HG03442 (cell line): ENCODE measurements around the gene SP8.

Experiments
- ATAC-seq: cut with Tn5 transposase; IDR thresholded peaks from one replicate; pipeline ENCODE4 v1.9.1; 2021; ENCODE audit warnings: mild to moderate bottlenecking, moderate library complexity; ENCODE audit not compliant: unreplicated experiment

The SP8 gene

DNA sequence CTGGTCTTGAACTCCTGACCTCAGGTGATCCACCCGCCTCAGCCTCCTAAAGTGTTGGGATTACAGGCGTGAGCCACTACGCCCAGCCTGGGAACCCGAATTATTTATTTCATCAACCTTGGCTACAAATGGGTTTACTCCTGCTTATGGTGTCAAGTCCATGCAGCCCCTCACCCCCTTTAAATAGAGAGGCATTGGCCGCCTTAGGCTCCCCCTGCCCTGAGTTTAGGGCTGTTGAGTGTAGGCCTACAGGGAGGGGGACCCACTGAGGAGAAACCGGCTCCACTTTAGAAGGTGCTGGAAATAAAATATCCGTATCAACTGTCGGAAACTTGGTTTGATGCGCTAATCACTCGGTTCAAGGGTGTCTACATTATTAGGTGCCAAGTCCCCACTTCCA, 8.7 kb upstream of the SP8 start:
- ATAC-seq, result no peak

DNA sequence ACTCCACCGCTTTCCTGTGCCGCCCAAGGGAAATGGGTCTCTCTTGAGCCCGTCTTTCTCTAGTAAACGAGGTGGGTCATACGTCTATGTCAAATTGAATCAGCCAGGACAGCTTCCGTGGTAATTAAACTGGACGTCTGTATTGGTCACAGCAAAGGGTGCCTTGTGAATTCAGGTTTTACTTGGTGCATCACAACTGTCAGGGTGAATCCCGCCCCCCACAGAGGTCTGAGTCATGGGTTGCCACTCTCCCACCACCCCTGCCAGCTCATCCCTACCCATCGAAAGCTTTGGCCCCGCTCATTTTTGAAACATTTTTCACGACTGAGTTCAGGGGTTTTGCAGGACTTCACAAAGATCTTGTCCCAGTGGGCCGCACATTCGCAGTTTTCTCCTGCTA, 8.0 kb upstream of the SP8 start:
- no peak for ATAC-seq

DNA sequence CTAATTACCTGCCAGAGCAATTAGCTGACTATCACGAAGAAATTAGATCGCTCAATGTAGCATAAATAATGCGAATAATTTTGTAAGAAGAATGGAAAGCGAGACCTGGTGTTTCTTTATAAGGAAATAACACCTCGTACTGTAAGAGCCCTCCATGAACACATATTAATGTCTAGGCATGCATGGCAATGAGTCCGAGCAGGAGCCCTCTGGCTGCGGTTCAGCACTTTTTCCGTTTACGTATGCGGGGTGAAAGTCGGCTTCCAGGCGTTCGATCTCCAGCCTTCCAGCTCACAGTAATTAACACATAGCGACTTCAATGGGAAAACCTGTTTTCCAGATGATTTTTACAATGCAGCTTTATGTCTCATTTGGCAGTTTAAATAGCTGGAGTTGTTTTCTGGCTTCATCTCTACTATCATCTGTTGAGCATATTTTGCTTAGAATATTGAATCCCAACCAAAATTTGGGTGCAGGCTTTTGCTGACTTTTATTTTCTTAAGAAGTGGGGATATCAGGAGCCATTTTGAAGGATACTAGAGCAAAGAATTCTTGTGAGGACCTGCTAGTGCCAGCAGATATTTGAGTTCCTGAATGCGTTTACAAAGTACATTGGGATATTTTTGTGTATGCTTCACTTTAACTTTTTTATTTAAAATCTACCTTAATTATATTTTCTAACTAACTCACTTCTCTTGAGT, 7.2 kb upstream of the SP8 start:
- no peak for ATAC-seq

DNA sequence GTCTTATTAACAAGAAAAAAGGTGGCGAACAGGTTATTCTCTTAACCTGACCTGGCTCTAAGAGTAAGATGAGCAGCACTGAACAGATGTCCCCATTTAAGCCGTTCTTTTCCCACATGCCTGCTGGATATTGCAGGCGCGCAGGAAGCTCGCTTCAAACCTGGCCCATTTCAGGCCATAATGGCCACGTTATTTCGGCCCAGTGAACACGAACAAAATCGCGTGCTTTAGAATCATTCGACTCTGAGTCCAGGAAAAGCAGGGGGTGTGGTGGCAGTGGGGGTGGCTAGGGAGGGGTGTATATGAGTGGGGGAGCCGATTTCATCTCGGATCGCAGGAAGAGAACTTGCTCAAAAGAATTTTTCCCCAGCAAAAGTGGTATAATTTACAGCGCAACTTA, 6.6 kb upstream of the SP8 start:
- no peak for ATAC-seq

DNA sequence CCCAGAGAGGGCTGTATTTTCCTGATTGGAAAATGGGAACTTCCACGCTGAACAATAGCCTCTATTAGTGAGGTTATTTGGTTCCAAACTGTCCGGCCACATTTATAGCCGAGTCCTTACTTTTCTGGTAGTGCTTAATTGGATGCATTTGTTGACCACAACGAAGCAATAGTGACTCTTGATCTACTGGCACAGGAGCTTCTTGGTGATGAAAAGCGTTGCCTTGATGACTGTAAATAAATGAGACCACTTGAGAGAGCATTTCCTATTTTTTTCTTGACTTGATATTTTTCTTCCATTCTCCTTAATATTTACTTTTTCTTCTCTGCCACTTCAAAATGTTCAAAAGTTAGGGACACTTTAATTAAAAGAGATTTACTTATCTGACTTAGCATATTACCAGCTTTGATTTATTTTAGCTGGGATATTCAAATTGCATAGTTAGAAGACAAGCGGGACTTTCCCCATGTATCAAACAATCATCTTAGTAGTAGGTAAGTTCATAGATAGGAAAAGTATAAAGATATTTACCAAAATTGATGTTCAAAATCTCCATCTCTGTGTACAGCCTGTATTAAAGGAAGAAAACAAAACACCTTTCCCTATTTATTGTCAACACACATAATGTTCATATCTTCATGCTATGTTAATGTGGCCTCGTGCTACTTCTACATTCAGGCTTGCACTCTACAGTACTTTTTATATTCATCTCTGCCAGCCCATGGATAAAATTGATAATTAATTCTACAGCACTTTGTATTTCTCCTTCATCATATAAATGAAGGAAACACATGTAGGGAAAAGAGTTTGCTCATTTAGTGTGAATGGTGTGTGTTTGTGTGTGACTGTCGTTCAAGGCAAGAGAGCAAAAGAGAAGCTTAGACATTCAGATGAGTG, 5.1 kb upstream of the SP8 start:
- ATAC-seq, result no peak

DNA sequence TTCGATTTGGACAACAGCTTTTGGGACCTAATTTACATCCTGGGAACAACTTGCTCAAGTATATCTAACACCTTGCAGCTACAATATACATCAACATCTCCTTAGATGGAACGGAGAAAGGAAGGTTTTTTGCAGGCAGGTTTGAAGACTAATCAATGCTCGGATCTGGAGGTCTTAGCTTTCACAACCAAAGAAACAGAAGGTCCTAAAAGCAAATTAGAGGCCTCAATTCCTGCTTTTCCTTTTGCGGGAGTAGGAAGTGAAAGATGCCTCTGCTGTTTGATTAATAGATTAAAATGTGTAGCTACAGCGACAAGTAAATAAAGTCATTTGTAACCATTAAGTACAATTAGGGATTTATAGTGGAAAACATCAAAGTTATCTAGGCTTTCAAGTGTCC, 3.7 kb upstream of the SP8 start:
- ATAC-seq, result no peak

DNA sequence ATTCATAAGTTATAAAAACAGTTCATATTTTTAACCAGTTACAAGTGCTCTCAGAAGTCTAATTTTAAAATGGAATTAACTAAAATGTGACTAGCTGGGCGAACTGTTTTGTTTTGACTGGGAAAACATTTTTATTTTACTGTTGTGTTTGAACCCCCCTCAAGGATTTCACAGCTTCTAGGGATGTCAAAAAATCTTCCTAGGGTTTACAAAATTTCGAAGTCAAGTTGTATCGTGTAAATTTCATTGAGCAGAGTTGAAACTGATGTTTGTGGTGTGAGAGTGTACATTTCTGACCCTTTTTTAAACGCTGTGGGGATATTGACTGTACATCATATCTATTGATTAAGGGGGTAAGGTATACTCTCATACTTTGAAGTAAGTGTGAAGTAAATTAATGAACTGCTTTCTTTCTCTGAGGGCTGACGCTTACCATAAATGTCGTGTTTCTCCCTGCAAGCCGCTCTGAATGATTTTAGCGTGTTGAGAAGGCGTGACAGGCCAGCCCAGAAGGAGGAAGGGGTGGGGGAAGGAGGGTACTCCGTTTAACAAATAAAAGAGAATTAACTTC, 1.8 kb upstream of the SP8 start:
- ATAC-seq, result no peak

DNA sequence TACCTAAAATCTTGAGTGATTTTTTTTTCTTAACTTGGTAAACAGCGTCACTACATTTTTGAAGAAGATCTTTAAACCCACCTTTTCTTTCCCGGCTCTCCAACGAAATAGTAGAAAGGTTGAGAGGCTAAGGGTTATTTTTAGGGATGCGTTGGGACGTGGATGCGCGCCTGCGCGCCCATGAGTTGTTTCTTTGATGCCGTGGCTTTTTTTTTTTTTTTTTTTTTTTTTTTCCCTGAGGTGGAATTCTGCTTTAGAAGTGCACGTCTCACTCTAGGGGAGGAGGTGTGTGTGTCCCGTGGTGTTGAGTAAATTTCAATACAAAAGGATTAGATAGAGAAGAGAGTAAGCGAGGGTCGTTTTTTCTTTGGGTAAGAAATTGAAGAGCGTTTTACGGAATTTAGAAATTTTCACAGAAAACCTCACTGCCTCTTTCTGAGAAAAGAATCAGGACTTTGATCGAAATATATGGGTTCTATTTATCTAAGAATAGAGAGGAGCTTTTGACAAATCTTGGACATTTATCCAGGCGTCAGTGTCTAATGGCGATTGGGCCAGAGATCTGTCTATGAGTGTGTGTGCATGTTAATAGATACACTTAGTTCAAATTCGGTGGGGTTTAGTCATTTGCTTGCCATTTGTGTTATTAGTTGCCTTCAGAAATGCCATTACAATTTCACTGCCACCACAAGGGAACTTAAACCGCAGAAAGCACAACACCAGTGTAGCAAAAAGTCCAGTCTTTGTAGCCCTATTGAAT, 1.2 kb upstream of the SP8 start:
- no peak for ATAC-seq

DNA sequence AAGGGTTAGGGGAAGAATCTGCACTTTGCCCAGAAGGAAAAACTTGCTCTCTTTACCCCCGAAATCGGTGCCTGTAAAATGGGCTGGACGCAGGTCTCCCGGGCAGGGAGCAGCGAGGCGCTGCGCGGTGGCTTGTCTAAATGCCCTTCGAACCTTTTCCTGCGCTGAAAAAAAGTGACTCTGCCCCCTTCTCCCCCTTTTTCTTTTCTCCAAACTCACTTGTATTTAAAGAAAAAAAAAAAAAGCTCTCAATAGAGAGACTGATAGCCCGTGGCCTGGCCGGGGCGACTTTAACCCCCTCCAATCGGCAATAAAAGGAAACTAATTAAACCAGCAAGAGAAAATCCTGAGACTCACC, 286 bp downstream of the SP8 start:
- no peak for ATAC-seq

DNA sequence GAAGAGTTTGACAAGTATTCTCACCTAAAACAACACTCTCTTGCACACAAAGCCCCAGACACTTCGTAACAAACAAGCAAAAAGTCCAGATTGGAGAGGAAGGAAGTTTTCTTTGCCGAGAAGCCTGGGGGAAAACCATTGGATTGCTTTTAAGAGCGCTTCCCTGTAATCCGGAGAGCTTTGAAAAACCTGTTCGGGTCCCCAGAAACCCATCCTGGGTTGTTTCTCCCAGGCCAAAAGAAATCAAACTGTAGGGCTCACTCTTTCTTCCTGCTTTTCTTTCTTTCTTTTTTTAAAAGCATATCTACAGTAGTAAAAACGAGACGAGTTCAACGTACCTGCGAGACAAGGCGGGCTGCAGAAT, 655 bp downstream of the SP8 start:
- no peak for ATAC-seq

DNA sequence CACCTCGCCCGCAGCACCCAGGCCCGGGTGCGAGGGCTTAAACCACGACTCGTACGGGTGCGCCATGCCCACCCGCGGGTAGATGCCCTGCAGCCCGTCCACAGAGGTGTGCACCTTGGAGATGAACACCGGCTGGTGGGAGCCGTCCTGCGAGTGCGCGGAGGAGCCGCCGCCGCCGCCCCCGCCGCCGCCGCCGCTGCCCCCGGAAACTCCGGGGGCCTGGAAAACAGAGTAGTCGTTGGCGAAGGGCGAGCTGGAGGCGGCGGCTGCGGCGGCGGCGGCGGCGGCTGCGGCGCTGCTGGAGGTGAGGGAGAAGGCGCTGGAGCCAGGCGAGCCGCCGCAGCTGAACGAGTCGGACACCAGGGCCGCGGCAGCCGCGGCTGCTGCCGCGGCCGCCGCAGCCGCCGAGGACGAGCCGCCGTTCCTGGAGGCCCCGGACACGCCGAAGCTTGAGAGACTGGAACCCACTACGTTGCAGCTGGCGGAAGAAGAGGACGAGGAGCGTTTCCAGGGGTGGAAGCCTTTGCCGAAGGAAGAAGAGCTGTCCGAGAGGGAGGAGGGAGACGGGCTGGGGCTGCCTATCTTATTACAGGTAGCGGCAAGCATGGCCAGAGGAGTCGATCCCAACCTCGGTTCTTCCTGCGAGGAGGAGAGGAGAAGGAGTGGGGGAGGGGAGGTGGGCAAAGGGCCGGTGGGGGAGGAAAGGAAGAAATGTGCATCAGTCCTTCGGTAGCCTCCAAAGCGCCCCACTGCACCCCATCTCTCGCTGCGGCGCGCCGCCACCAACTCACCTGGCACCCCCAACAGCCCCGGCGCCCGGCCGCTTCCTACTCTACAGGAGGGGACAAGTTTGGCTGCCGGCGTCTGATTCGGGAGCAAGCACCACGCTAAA, 1.3 kb downstream of the SP8 start:
- ATAC-seq, result no peak

DNA sequence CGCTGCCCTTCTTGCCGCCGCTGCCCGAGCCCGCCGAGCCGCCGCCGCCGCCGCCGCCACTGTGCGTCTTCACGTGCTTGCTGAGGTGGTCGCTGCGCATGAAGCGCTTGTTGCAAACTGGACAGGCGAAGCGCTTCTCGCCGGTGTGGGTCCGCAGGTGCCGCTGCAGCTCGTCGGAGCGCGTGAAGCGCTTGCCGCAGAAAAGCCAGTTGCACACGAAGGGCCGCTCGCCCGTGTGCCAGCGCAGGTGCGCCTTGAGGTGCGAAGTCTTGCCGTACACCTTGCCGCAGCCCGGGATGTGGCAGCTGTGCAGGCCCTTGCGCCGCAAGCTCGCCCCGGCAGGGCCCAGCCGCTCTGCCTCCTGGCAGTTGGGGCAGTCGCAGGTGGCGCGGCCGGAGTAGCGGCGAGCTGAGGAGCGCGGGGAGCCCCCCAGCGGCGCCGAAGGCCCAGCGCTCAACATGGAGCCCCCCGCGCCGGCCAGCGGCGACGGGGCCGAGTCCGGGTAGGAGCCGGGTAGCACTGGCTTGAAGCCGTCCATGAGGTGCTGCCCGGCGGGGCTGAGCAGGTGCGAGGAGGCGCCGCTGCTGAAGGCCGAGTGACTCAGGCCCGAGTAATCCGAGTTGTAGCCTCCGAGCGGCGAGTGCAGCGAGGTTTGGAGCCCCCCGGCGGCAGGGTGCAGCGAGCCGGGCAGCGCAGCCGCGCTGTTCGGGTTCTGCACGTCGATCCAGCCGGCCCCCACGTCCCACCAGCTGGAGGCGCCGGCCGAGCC, 2.1 kb downstream of the SP8 start:
- ATAC-seq, result no peak

DNA sequence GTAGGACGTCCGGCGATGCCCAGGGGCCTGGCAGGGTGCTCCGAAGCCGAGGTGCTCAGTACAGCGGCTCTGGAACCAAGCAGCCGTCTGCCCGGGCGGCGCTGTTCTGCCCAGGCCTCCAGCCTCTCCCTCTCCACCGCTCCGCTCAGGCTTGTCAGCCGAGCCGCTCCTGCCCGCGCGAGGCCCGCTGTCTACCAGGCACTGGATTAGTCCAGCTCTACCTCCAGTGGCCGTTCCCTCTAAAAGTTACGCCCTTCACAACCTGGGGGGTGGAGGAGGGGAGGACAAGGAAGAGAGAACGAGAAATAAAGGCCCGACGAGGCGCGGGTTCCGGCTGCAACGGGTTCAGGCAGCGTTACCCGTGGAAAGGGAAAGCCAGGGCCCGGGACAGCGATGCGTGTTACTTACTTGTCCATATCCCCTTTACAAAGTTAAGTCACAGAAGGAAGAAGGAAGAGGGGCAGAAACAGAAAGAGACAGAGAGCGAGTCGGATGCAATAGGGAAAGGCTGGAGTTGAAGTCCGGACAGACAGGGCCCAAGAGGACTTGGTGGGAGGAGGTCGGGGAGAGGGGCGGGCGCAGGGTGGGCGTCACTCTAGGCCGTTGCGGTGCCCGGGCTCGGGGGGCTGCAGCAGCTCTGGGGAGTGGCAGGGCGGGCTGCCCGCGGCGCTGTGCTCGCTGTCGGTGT, 2.8 kb downstream of the SP8 start:
- no peak for ATAC-seq

DNA sequence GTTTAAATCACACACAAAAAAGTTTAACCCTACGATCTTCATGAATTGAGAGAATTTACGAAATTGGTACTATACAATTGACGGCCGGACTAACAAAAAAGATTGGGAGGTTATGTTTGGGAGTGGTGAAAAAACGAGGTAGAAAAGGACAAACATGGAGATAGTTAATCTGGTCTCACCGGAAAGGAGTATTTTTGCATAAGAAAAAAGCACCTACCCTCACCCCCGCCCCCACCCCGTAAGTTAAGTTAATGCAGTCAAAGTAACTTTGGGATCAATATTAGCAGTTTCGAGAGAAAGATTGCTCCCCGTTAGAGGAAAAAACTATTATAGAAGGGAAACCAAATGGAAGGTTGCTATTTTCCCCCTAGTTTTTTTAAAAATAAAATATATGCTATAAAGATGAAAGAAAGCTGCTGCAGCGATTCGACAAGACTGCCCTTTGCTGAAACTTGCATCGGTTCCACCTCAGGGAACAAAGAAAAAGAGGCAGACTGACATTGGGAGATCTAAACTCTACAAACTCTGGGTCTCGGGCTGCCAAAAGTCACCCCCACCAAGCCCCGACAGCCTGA, 3.5 kb downstream of the SP8 start:
- ATAC-seq, result no peak

DNA sequence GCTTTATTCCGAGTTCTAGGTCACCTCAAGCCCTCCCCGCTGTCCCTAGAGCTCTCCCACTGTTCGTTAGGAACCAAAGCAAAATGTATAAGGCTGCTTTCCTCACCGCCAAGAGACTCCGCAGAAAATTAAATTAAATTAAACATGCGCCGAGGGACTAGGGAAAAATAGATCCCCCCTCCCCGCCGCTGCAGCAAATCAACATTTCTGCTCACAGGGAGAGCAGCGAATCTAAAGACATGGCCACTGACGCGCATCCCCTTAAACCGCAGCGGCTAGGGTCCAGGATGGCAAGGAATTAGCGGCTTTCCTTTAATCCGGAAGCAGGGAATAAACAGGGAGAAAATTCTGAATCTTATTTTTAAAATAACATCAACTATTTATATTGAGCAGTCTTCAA, 7.6 kb downstream of the SP8 start:
- ATAC-seq, result no peak

DNA sequence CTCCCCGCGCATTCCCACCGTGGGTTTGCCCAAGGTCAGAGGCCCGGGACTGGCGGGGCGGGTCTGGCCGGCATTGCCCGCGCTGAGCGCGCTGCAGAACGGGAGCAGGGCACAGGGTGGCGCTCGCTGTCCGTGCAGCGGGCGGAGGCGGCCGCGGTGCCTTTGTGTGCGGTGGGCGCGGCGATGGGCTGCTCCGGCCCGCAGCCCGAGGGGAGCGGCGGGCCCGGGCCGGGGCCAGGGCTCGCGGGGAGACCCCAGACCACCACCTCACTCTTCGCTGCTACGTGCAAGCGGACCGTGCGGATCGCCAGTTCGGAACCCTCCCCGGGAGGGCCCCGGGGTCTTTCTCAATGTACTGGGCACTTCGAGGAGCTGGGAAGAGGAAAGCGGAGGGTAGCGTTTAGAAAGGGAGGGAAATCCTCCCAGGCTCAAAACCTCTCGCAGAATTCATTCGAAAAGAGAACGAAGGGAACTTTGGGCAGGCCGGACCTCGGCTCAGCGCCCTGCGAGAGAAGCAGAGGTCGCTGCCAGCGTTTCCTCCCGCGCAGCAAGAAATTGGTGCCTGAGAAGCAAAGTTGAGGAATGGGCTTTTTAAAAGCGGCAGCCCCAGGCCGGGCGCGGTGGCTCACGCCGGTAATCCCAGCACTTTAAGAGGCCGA, 8.5 kb downstream of the SP8 start:
- ATAC-seq, result no peak

DNA sequence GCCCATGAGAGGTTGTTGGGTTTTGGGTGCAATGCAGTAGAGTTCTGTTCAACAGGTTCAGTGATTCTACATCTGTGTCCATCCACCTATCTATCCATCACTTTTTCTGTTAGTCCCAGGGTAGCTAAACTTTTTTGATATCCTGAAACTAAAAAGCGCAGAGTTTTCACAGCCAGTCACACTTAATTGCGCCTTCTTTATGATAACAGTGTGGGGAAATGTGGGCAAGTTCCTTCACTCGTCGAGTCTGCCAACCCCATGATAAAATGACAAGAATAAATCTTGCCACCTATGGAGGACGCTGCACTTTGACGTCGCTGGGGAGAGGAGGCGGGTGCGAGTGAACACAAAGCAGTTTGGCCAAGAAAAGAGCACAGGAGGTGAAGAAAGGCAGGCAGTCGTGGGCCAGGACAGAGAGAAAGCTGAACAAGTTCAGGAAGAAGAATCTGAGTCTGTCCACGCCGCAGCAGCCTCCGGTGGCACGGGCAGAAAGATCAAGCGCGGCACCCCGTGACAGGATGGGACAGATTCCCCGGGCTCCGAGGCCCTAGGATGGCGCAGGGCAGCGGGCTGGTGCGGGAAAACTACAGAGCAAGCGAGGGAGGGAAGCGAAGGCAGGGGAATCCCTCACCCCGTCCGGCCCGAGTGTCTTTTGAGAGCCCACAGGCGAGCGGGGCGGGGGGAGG, 9.2 kb downstream of the SP8 start:
- ATAC-seq, result no peak

DNA sequence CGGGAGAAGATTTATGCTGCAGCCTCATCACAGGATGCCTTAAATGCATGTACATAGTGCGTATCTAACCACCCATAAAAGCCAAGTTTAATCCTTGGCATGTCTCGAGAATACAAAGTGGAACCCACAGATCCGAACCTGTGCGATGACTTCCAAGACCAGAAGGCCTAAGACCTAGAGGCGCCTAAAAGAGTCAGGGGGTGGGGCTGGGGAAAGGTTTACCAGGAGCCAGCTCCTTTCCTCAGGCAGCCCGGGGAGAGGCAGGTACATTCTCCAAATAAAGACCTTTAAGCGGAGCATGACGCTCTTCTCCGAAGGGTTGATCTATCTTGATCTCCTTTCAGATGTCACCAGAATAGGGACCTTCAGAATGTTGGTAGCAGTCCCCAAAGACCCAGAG, 9.7 kb downstream of the SP8 start:
- no peak for ATAC-seq
